SK-N-SH treated with all-trans-retinoic acid at 6 μM for 48 hours (cell line): ENCODE results near the gene CCN6.

Source experiments
- ATAC-seq: fragments of 200-7000 bp; cut with Tn5 transposase; 3 replicates; pipeline ENCODE4 v1.9.1; 2020; ENCODE audit warnings: mild to moderate bottlenecking, moderate library complexity
- ARNTL ChIP-seq: fragments of 450-650 bp; formaldehyde crosslinking; IDR thresholded peaks from 2 replicates; pipeline ENCODE4 v1.5.0; 2020; ENCODE audit warnings: low read depth, mild to moderate bottlenecking, moderate library complexity, borderline replicate concordance
- BACH2 ChIP-seq: fragments of 250-450 bp; sonication (Bioruptor Pico); IDR thresholded peaks from 2 replicates; pipeline ENCODE4 v1.9.0; 2021; ENCODE audit warnings: mild to moderate bottlenecking, borderline replicate concordance
- CREB5 ChIP-seq: fragments of 250-450 bp; sonication (Bioruptor Pico); IDR thresholded peaks from 2 replicates; pipeline ENCODE4 v1.5.1; 2020; ENCODE audit warnings: low read depth, mild to moderate bottlenecking, moderate library complexity
- CSRNP3 ChIP-seq: fragments of 250-450 bp; sonication (Bioruptor Pico); IDR thresholded peaks from 2 replicates; pipeline ENCODE4 v1.5.1; 2021; ENCODE audit warnings: mild to moderate bottlenecking, moderate library complexity
- GLIS3 ChIP-seq: fragments of 250-450 bp; sonication (Bioruptor Pico); IDR thresholded peaks from 2 replicates; pipeline ENCODE4 v1.5.0; 2020; ENCODE audit warnings: mild to moderate bottlenecking, moderate library complexity
- ISL1 ChIP-seq: fragments of 250-450 bp; sonication (Bioruptor Pico); IDR thresholded peaks from 2 replicates; pipeline ENCODE4 v2.1.2; 2022; ENCODE audit warnings: mild to moderate bottlenecking, moderate library complexity
- OSR1 ChIP-seq: fragments of 250-450 bp; sonication (Bioruptor Pico); IDR thresholded peaks from 2 replicates; pipeline ENCODE4 v1.8.0; 2022; ENCODE audit warnings: moderate library complexity, mild to moderate bottlenecking, inconsistent platforms
- PATZ1 ChIP-seq: fragments of 250-450 bp; sonication (Bioruptor Pico); IDR thresholded peaks from 2 replicates; pipeline ENCODE4 v1.8.0; 2020; ENCODE audit warnings: mild to moderate bottlenecking, moderate library complexity, borderline replicate concordance
- POU6F1 ChIP-seq: fragments of 250-450 bp; sonication (Bioruptor Pico); IDR thresholded peaks from 2 replicates; pipeline ENCODE4 v1.8.0; 2021; ENCODE audit warnings: low read depth, mild to moderate bottlenecking, moderate library complexity, borderline replicate concordance
- PPARA ChIP-seq: fragments of 250-450 bp; sonication (Bioruptor Pico); IDR thresholded peaks from 2 replicates; pipeline ENCODE4 v1.5.0; 2020; ENCODE audit warnings: mild to moderate bottlenecking, borderline replicate concordance
- SNAI2 ChIP-seq: fragments of 250-450 bp; sonication (Bioruptor Pico); IDR thresholded peaks from 2 replicates; pipeline ENCODE4 v1.5.0; 2020; ENCODE audit warnings: mild to moderate bottlenecking, moderate library complexity
- TCF4 ChIP-seq: fragments of 250-450 bp; sonication (Bioruptor Pico); IDR thresholded peaks from 2 replicates; pipeline ENCODE4 v1.8.0; 2021; ENCODE audit warnings: mild to moderate bottlenecking, moderate library complexity, borderline replicate concordance
- TOX ChIP-seq: fragments of 250-450 bp; sonication (Bioruptor Pico); IDR thresholded peaks from 2 replicates; pipeline ENCODE4 v1.8.0; 2021; ENCODE audit warnings: mild to moderate bottlenecking, moderate library complexity, borderline replicate concordance
- TSHZ2 ChIP-seq: fragments of 250-450 bp; sonication (Bioruptor Pico); IDR thresholded peaks from 2 replicates; pipeline ENCODE4 v1.5.0; 2020; ENCODE audit warnings: mild to moderate bottlenecking, moderate library complexity
- ZC3H10 ChIP-seq: fragments of 250-450 bp; sonication (Bioruptor Pico); IDR thresholded peaks from 2 replicates; pipeline ENCODE4 v1.5.1; 2021; ENCODE audit warnings: mild to moderate bottlenecking, moderate library complexity
- ZFP3 ChIP-seq: fragments of 250-450 bp; sonication (Bioruptor Pico); IDR thresholded peaks from 2 replicates; pipeline ENCODE4 v1.5.0; 2020; ENCODE audit warnings: mild to moderate bottlenecking, moderate library complexity
- ZFP30 ChIP-seq: fragments of 450-650 bp; formaldehyde crosslinking; IDR thresholded peaks from 2 replicates; pipeline ENCODE4 v1.5.0; 2022; ENCODE audit warnings: mild to moderate bottlenecking, moderate library complexity
- ZNF565 ChIP-seq: fragments of 450-650 bp; formaldehyde crosslinking; conservative IDR thresholded peaks from 2 replicates; pipeline ENCODE4 v1.5.0; 2020; ENCODE audit warnings: low read depth, mild to moderate bottlenecking, moderate library complexity
- ZNF70 ChIP-seq: fragments of 450-650 bp; formaldehyde crosslinking; IDR thresholded peaks from 2 replicates; pipeline ENCODE4 v1.5.0; 2020; ENCODE audit warnings: mild to moderate bottlenecking, moderate library complexity
- ZNF8 ChIP-seq: fragments of 450-650 bp; formaldehyde crosslinking; IDR thresholded peaks from 2 replicates; pipeline ENCODE4 v1.5.0; 2020; ENCODE audit warnings: mild to moderate bottlenecking, moderate library complexity

The CCN6 gene

GRCh38 chr6:112039431-112039770 lies 14.5 kb upstream of the CCN6 start:
- no peak for TF ChIP-seq POU6F1 (CRISPR knock-in tag)
- no peak for TF ChIP-seq CSRNP3 (CRISPR knock-in tag)
- no peak for TF ChIP-seq OSR1 (CRISPR knock-in tag)
- TF ChIP-seq ARNTL (CRISPR knock-in tag), result no peak
- TF ChIP-seq SNAI2 (CRISPR knock-in tag), result no peak
- TF ChIP-seq PATZ1 (CRISPR knock-in tag), result no peak
- TF ChIP-seq ZNF8 (CRISPR knock-in tag), result no peak
- no peak for TF ChIP-seq ISL1
- TF ChIP-seq ZFP30 (CRISPR knock-in tag), result no peak
- no peak for TF ChIP-seq ZC3H10 (CRISPR knock-in tag)
- TF ChIP-seq PPARA (CRISPR knock-in tag), result no peak
- TF ChIP-seq ZNF565 (CRISPR knock-in tag), result no peak
- no peak for TF ChIP-seq ZFP3
- no peak for TF ChIP-seq ZNF70
- no peak for TF ChIP-seq BACH2
- no peak for TF ChIP-seq TSHZ2
- ATAC-seq, result no peak

- no peak for ATAC-seq
- TF ChIP-seq ZFP30 (CRISPR knock-in tag), result no peak
- TF ChIP-seq CREB5, result no peak
- no peak for TF ChIP-seq TSHZ2
- no peak for TF ChIP-seq GLIS3 (CRISPR knock-in tag)
- TF ChIP-seq ZFP3, result no peak
- TF ChIP-seq POU6F1 (CRISPR knock-in tag), result no peak
- no peak for TF ChIP-seq ZNF70
- TF ChIP-seq TCF4 (CRISPR knock-in tag), result no peak
- no peak for TF ChIP-seq TOX (CRISPR knock-in tag)
These were observed 12.9 kb upstream of the CCN6 start for GRCh38 chr6:112040956-112041355.
